ENCODE results near the gene RUSF1. TPM values are rescaled to one million over a fixed set of nuclear protein-coding genes. Genes with fewer than 3 reads are reported as not detected.
"Not testable (repeated sequence)": the region's sequence is repeated elsewhere in the genome, so short reads cannot be mapped to it uniquely, and the experiment has no call there.

Gene RUSF1
- total RNA-seq, 1 donor: 45.5 TPM

GRCh38 chr16:31517800-31518402 lies 9.7 kb upstream of the RUSF1 start:
- no peak for DNase-seq (ENCODE audit: low read depth)
- no peak overlapping the region for H3K4me3 ChIP-seq (ENCODE audit: low read depth, low read length)
- no peak for TF ChIP-seq CTCF (IDR thresholded peaks at IDR 0.05; ENCODE audit: insufficient read depth, low read length)

- no peak overlapping the region for H3K4me3 ChIP-seq (ENCODE audit: low read depth, low read length)
- TF ChIP-seq CTCF (IDR thresholded peaks at IDR 0.05; ENCODE audit: insufficient read depth, low read length): no peak
Measured at GRCh38 chr16:31513884-31514283, 5.7 kb upstream of the RUSF1 start.

GRCh38 chr16:31513126-31513525 lies 4.9 kb upstream of the RUSF1 start:
- peak; percentile 5 for DNase-seq (ENCODE audit: low read depth)
- H3K4me3 ChIP-seq (ENCODE audit: low read depth, low read length): no peak overlapping the region
- no peak for TF ChIP-seq CTCF (IDR thresholded peaks at IDR 0.05; ENCODE audit: insufficient read depth, low read length)

More at GRCh38 chr16:31513884-31514283, 5.7 kb upstream of the RUSF1 start:
- DNase-seq (ENCODE audit: low read depth): no peak

- TF ChIP-seq CTCF (IDR thresholded peaks at IDR 0.05; ENCODE audit: insufficient read depth, low read length): no peak
- peak; percentile 69 for DNase-seq (ENCODE audit: low read depth)
- H3K4me3 ChIP-seq (ENCODE audit: low read depth, low read length): peak overlapping the region; percentile 94
Measured at GRCh38 chr16:31508706-31509195, 560 bp upstream of the RUSF1 start.

- no peak for TF ChIP-seq CTCF (IDR thresholded peaks at IDR 0.05; ENCODE audit: insufficient read depth, low read length)
- no peak for DNase-seq (ENCODE audit: low read depth)
- H3K4me3 ChIP-seq (ENCODE audit: low read depth, low read length): peak overlapping the region; percentile 94
Measured at GRCh38 chr16:31507617-31507928, 618 bp downstream of the RUSF1 start.

- DNase-seq (ENCODE audit: low read depth): no peak
- no peak overlapping the region for H3K4me3 ChIP-seq (ENCODE audit: low read depth, low read length)
- no peak for TF ChIP-seq CTCF (IDR thresholded peaks at IDR 0.05; ENCODE audit: insufficient read depth, low read length)
Measured at GRCh38 chr16:31505483-31505882, 2.7 kb downstream of the RUSF1 start.

GRCh38 chr16:31504159-31504558 lies 4.0 kb downstream of the RUSF1 start:
- no peak for DNase-seq (ENCODE audit: low read depth)
- H3K4me3 ChIP-seq (ENCODE audit: low read depth, low read length): no peak overlapping the region
- no peak for TF ChIP-seq CTCF (IDR thresholded peaks at IDR 0.05; ENCODE audit: insufficient read depth, low read length)

- DNase-seq (ENCODE audit: low read depth): not testable (repeated sequence)
Measured at GRCh38 chr16:31503555-31503954, 4.6 kb downstream of the RUSF1 start.

More at GRCh38 chr16:31503555-31503954, 4.6 kb downstream of the RUSF1 start:
- H3K4me3 ChIP-seq (ENCODE audit: low read depth, low read length): not testable (repeated sequence)
